ENCODE data around the gene MOB1B.

The MOB1B gene

GRCh38 chr4:70920592-70920991 is 18.4 kb downstream of the MOB1B start:
- H3K36me3 ChIP-seq (replicated peaks in 1 of 2; ENCODE audit: control insufficient read depth in 2 of 2, insufficient read depth in 2 of 2, low read length in 2 of 2): peaks cover 0 to 16% of the 10 kb centered on the region in 2 donors
- no peak overlapping the region for H3K18ac ChIP-seq (ENCODE audit: low read length)
- H3K4ac ChIP-seq (ENCODE audit: low read length): no peak overlapping the region
- no peak overlapping the region for H2AFZ ChIP-seq (ENCODE audit: low read length)
- H3K4me1 ChIP-seq (ENCODE audit: control insufficient read depth in 2 of 2, insufficient read depth in 1 of 2, low read depth in 1 of 2, low read length in 2 of 2): peaks cover 0 to 2% of the 10 kb centered on the region in 2 donors
- H3K27me3 ChIP-seq (ENCODE audit: control insufficient read depth in 3 of 3, insufficient read depth in 3 of 3, low read depth in 1 of 3, low read length in 3 of 3): no peaks in the 10 kb centered on the region
- H3K14ac ChIP-seq (ENCODE audit: low read length): no peak overlapping the region
- no peak overlapping the region for H2AK5ac ChIP-seq (ENCODE audit: low read depth, low read length)
- no peak overlapping the region for H2BK120ac ChIP-seq (ENCODE audit: low read depth, low read length)
- no peak for DNase-seq (ENCODE audit: low spot score)
- no peak overlapping the region for H2BK5ac ChIP-seq (ENCODE audit: low read length)
- H2BK12ac ChIP-seq (ENCODE audit: low read length): no peak overlapping the region
- H3K9ac ChIP-seq (ENCODE audit: low read depth, low read length, poor library complexity): no peak overlapping the region
- peaks cover 4 to 28% of the 10 kb centered on the region in 2 donors for H3K9me3 ChIP-seq (replicated peaks in 1 of 2; ENCODE audit: control insufficient read depth in 2 of 2, insufficient read depth in 1 of 2, low read depth in 1 of 2, low read length in 2 of 2)
- H3K4me2 ChIP-seq (ENCODE audit: insufficient read depth, low read length, poor library complexity, severe bottlenecking): no peak overlapping the region
- no peak overlapping the region for H3K27ac ChIP-seq (replicated peaks; ENCODE audit: low read length)
- no peak overlapping the region for H3K4me3 ChIP-seq (ENCODE audit: low read length in 2 of 2)
- no peak overlapping the region for H2BK15ac ChIP-seq (ENCODE audit: low read length)
- no peak overlapping the region for H3K23ac ChIP-seq (ENCODE audit: low read depth, low read length, poor library complexity)
- no peak overlapping the region for H4K8ac ChIP-seq (ENCODE audit: low read depth, low read length)
- H3K79me1 ChIP-seq (ENCODE audit: low read depth, low read length): peaks cover 1% of the 10 kb centered on the region
- no peak overlapping the region for H4K91ac ChIP-seq (ENCODE audit: low read depth, low read length, poor library complexity)

GRCh38 chr4:70925418-70925817 is 23.2 kb downstream of the MOB1B start:
- peaks cover 0 to 23% of the 10 kb centered on the region in 2 donors for H3K36me3 ChIP-seq (replicated peaks in 1 of 2; ENCODE audit: control insufficient read depth in 2 of 2, insufficient read depth in 2 of 2, low read length in 2 of 2)
- H3K4me1 ChIP-seq (ENCODE audit: control insufficient read depth in 2 of 2, insufficient read depth in 1 of 2, low read depth in 1 of 2, low read length in 2 of 2): peaks cover 0 to 2% of the 10 kb centered on the region in 2 donors
- no peak overlapping the region for H2AK5ac ChIP-seq (ENCODE audit: low read depth, low read length)
- no peak overlapping the region for H3K18ac ChIP-seq (ENCODE audit: low read length)
- H2BK5ac ChIP-seq (ENCODE audit: low read length): no peak overlapping the region
- no peaks in the 10 kb centered on the region for H3K79me1 ChIP-seq (ENCODE audit: low read depth, low read length)
- H3K9me3 ChIP-seq (replicated peaks in 1 of 2; ENCODE audit: control insufficient read depth in 2 of 2, insufficient read depth in 1 of 2, low read depth in 1 of 2, low read length in 2 of 2): peaks cover 2 to 13% of the 10 kb centered on the region in 2 donors
- H2BK120ac ChIP-seq (ENCODE audit: low read depth, low read length): no peak overlapping the region
- H4K91ac ChIP-seq (ENCODE audit: low read depth, low read length, poor library complexity): no peak overlapping the region
- H3K4ac ChIP-seq (ENCODE audit: low read length): no peak overlapping the region
- H3K27me3 ChIP-seq (ENCODE audit: control insufficient read depth in 3 of 3, insufficient read depth in 3 of 3, low read depth in 1 of 3, low read length in 3 of 3): no peaks in the 10 kb centered on the region
- WGBS, 2 donors (ENCODE audit: extremely low coverage in 2 of 2, insufficient read length in 2 of 2, insufficient replicate concordance in 1 of 2): no CpG with 5 or more reads among the region's 1 CpG
- no peak overlapping the region for H2AFZ ChIP-seq (ENCODE audit: low read length)
- DNase-seq (ENCODE audit: low spot score): no peak
- H3K23ac ChIP-seq (ENCODE audit: low read depth, low read length, poor library complexity): no peak overlapping the region
- H4K8ac ChIP-seq (ENCODE audit: low read depth, low read length): no peak overlapping the region
- no peak overlapping the region for H3K27ac ChIP-seq (replicated peaks; ENCODE audit: low read length)
- H3K4me3 ChIP-seq (ENCODE audit: low read length in 2 of 2): no peak overlapping the region
- H2BK15ac ChIP-seq (ENCODE audit: low read length): no peak overlapping the region
- H3K4me2 ChIP-seq (ENCODE audit: insufficient read depth, low read length, poor library complexity, severe bottlenecking): no peak overlapping the region
- H3K9ac ChIP-seq (ENCODE audit: low read depth, low read length, poor library complexity): no peak overlapping the region
- no peak overlapping the region for H3K14ac ChIP-seq (ENCODE audit: low read length)
- no peak overlapping the region for H2BK12ac ChIP-seq (ENCODE audit: low read length)

GRCh38 chr4:70925899-70926635 is 23.9 kb downstream of the MOB1B start:
- no peak overlapping the region for H3K4ac ChIP-seq (ENCODE audit: low read length)
- no peak for DNase-seq (ENCODE audit: low spot score)
- H3K18ac ChIP-seq (ENCODE audit: low read length): no peak overlapping the region
- H3K23ac ChIP-seq (ENCODE audit: low read depth, low read length, poor library complexity): no peak overlapping the region
- WGBS, 2 donors (ENCODE audit: extremely low coverage in 2 of 2, insufficient read length in 2 of 2, insufficient replicate concordance in 1 of 2): no CpG with 5 or more reads among the region's 6 CpGs
- H2BK5ac ChIP-seq (ENCODE audit: low read length): no peak overlapping the region
- H3K27me3 ChIP-seq (ENCODE audit: control insufficient read depth in 3 of 3, insufficient read depth in 3 of 3, low read depth in 1 of 3, low read length in 3 of 3): no peaks in the 10 kb centered on the region
- no peak overlapping the region for H2AK5ac ChIP-seq (ENCODE audit: low read depth, low read length)
- no peak overlapping the region for H2AFZ ChIP-seq (ENCODE audit: low read length)
- H3K4me1 ChIP-seq (ENCODE audit: control insufficient read depth in 2 of 2, insufficient read depth in 1 of 2, low read depth in 1 of 2, low read length in 2 of 2): peaks cover 2% of the 10 kb centered on the region in 2 donors
- H3K9me3 ChIP-seq (replicated peaks in 1 of 2; ENCODE audit: control insufficient read depth in 2 of 2, insufficient read depth in 1 of 2, low read depth in 1 of 2, low read length in 2 of 2): peaks cover 2 to 7% of the 10 kb centered on the region in 2 donors
- H2BK120ac ChIP-seq (ENCODE audit: low read depth, low read length): no peak overlapping the region
- no peak overlapping the region for H3K14ac ChIP-seq (ENCODE audit: low read length)
- no peak overlapping the region for H4K8ac ChIP-seq (ENCODE audit: low read depth, low read length)
- peaks cover 0 to 18% of the 10 kb centered on the region in 2 donors for H3K36me3 ChIP-seq (replicated peaks in 1 of 2; ENCODE audit: control insufficient read depth in 2 of 2, insufficient read depth in 2 of 2, low read length in 2 of 2)
- H2BK12ac ChIP-seq (ENCODE audit: low read length): no peak overlapping the region
- H3K9ac ChIP-seq (ENCODE audit: low read depth, low read length, poor library complexity): no peak overlapping the region
- no peak overlapping the region for H3K4me2 ChIP-seq (ENCODE audit: insufficient read depth, low read length, poor library complexity, severe bottlenecking)
- H3K4me3 ChIP-seq (ENCODE audit: low read length in 2 of 2): no peak overlapping the region
- H3K27ac ChIP-seq (replicated peaks; ENCODE audit: low read length): no peak overlapping the region
- H3K79me1 ChIP-seq (ENCODE audit: low read depth, low read length): no peaks in the 10 kb centered on the region
- H4K91ac ChIP-seq (ENCODE audit: low read depth, low read length, poor library complexity): no peak overlapping the region
- no peak overlapping the region for H2BK15ac ChIP-seq (ENCODE audit: low read length)

GRCh38 chr4:70927502-70928137 is 25.5 kb downstream of the MOB1B start:
- no peak overlapping the region for H3K4me3 ChIP-seq (ENCODE audit: low read length in 2 of 2)
- no peak overlapping the region for H4K91ac ChIP-seq (ENCODE audit: low read depth, low read length, poor library complexity)
- no peak overlapping the region for H3K9ac ChIP-seq (ENCODE audit: low read depth, low read length, poor library complexity)
- no CpG with 5 or more reads among the region's 8 CpGs for WGBS, 2 donors (ENCODE audit: extremely low coverage in 2 of 2, insufficient read length in 2 of 2, insufficient replicate concordance in 1 of 2)
- H3K9me3 ChIP-seq (replicated peaks in 1 of 2; ENCODE audit: control insufficient read depth in 2 of 2, insufficient read depth in 1 of 2, low read depth in 1 of 2, low read length in 2 of 2): peaks cover 2 to 9% of the 10 kb centered on the region in 2 donors
- H2BK12ac ChIP-seq (ENCODE audit: low read length): no peak overlapping the region
- no peak overlapping the region for H3K4me2 ChIP-seq (ENCODE audit: insufficient read depth, low read length, poor library complexity, severe bottlenecking)
- no peaks in the 10 kb centered on the region for H3K79me1 ChIP-seq (ENCODE audit: low read depth, low read length)
- H2AK5ac ChIP-seq (ENCODE audit: low read depth, low read length): no peak overlapping the region
- no peak overlapping the region for H3K27ac ChIP-seq (replicated peaks; ENCODE audit: low read length)
- H2BK120ac ChIP-seq (ENCODE audit: low read depth, low read length): no peak overlapping the region
- H3K18ac ChIP-seq (ENCODE audit: low read length): no peak overlapping the region
- no peak overlapping the region for H3K23ac ChIP-seq (ENCODE audit: low read depth, low read length, poor library complexity)
- H3K4ac ChIP-seq (ENCODE audit: low read length): no peak overlapping the region
- no peak overlapping the region for H2BK5ac ChIP-seq (ENCODE audit: low read length)
- no peak overlapping the region for H4K8ac ChIP-seq (ENCODE audit: low read depth, low read length)
- no peak overlapping the region for H3K14ac ChIP-seq (ENCODE audit: low read length)
- H3K36me3 ChIP-seq (replicated peaks in 1 of 2; ENCODE audit: control insufficient read depth in 2 of 2, insufficient read depth in 2 of 2, low read length in 2 of 2): peaks cover 0 to 23% of the 10 kb centered on the region in 2 donors
- no peak overlapping the region for H2BK15ac ChIP-seq (ENCODE audit: low read length)
- peaks cover 2% of the 10 kb centered on the region in 2 donors for H3K4me1 ChIP-seq (ENCODE audit: control insufficient read depth in 2 of 2, insufficient read depth in 1 of 2, low read depth in 1 of 2, low read length in 2 of 2)
- no peaks in the 10 kb centered on the region for H3K27me3 ChIP-seq (ENCODE audit: control insufficient read depth in 3 of 3, insufficient read depth in 3 of 3, low read depth in 1 of 3, low read length in 3 of 3)
- H2AFZ ChIP-seq (ENCODE audit: low read length): no peak overlapping the region
- no peak for DNase-seq (ENCODE audit: low spot score)
